CD1c-positive myeloid dendritic cell (primary cell): ENCODE measurements around the gene SLC2A10.

ENCODE experiments used
- DNase-seq: peaks from one replicate; pipeline ENCODE4 v3.0.0-alpha.2; 2016; ENCODE audit errors: extremely low spot score

SLC2A10 gene

GRCh38 chr20:46682063-46682821 is 27.2 kb upstream of the SLC2A10 start:
- no peak for DNase-seq

GRCh38 chr20:46683011-46683667 is 26.3 kb upstream of the SLC2A10 start:
- peak; percentile 2 for DNase-seq

- DNase-seq = peak; percentile 31
Observed at GRCh38 chr20:46683668-46683938, 25.8 kb upstream of the SLC2A10 start.

- no peak for DNase-seq
Observed at GRCh38 chr20:46683939-46684750, 25.3 kb upstream of the SLC2A10 start.

- DNase-seq = peak; percentile 3
Observed at GRCh38 chr20:46688151-46689081, 21.0 kb upstream of the SLC2A10 start.

- peak; percentile 99 for DNase-seq
Observed at GRCh38 chr20:46689082-46689753, 20.2 kb upstream of the SLC2A10 start, which contains the start of gene TP53RK. TP53RK (minus strand) TSS chr20:46689444; CDS start chr20:46689414, 30 bp downstream.

- DNase-seq = no peak
Observed at GRCh38 chr20:46689754-46690085, 19.7 kb upstream of the SLC2A10 start.

GRCh38 chr20:46690219-46691106 is 19.0 kb upstream of the SLC2A10 start:
- peak; percentile 4 for DNase-seq

- no peak for DNase-seq
Observed at GRCh38 chr20:46691196-46691595, 18.3 kb upstream of the SLC2A10 start.

GRCh38 chr20:46694484-46694883 is 15.0 kb upstream of the SLC2A10 start:
- peak; percentile 47 for DNase-seq

GRCh38 chr20:46695892-46696291 is 13.6 kb upstream of the SLC2A10 start:
- no peak for DNase-seq

- DNase-seq = no peak
Observed at GRCh38 chr20:46696791-46697279, 12.6 kb upstream of the SLC2A10 start.

GRCh38 chr20:46698788-46699187 is 10.7 kb upstream of the SLC2A10 start:
- DNase-seq = no peak

GRCh38 chr20:46699651-46700359 is 9.6 kb upstream of the SLC2A10 start:
- DNase-seq = peak; percentile 39

GRCh38 chr20:46700481-46700880 is 9.0 kb upstream of the SLC2A10 start:
- DNase-seq = no peak

- no peak for DNase-seq
Observed at GRCh38 chr20:46701057-46701456, 8.4 kb upstream of the SLC2A10 start.

GRCh38 chr20:46701556-46701955 is 7.9 kb upstream of the SLC2A10 start:
- DNase-seq = no peak

GRCh38 chr20:46701986-46702385 is 7.5 kb upstream of the SLC2A10 start:
- no peak for DNase-seq
